ENCODE results near the gene FANCC. TPM values are rescaled to one million over a fixed set of nuclear protein-coding genes. Genes with fewer than 3 reads are reported as not detected.

The FANCC gene
- polyA plus RNA-seq, 1 of the 3 experiments (the other 2 are of a cell fraction), result 3.5 TPM

- TF ChIP-seq CTCF (IDR thresholded peaks at IDR 0.05) (0 out of 2 replicates have a peak, but pooled peaks have one; percentile 3), USF2 (IDR thresholded peaks at IDR 0.05; ENCODE audit: borderline replicate concordance, low read depth, low read length) (no peak)
- 83% methylated on average over 6 of the region's 6 CpGs for WGBS (ENCODE audit: low lambda C conversion rate)
- no peak overlapping the region for H3K9ac ChIP-seq
- H3K9me2 ChIP-seq, result no peaks in the 10 kb centered on the region
- no peaks in the 10 kb centered on the region for H3K9me3 ChIP-seq
- H4K20me1 ChIP-seq (ENCODE audit: insufficient read depth), result no peaks in the 10 kb centered on the region
- peaks cover 0 to 7% of the 10 kb centered on the region in 2 experiments for H3K36me3 ChIP-seq (replicated peaks in 1 of 2; ENCODE audit: control insufficient read depth in 1 of 2, insufficient read depth in 2 of 2, low read length in 1 of 2)
- no peaks in the 10 kb centered on the region for H3F3A ChIP-seq (replicated peaks; ENCODE audit: insufficient read depth)
- no peaks in the 10 kb centered on the region for H3K27me3 ChIP-seq (ENCODE audit: insufficient read depth)
- no peaks in the 10 kb centered on the region for H3K79me2 ChIP-seq (ENCODE audit: insufficient read depth)
- H3K4me1 ChIP-seq (ENCODE audit: control insufficient read depth in 1 of 2, insufficient read depth in 2 of 2, low read depth in 1 of 2, low read length in 1 of 2), result peaks cover 21 to 93% of the 10 kb centered on the region in 2 experiments; a peak in 3 of 4 replicates
- H2AFZ ChIP-seq (ENCODE audit: low read depth), result no peak overlapping the region
- H3K4me3 ChIP-seq (ENCODE audit: low read depth in 2 of 2, low read length in 1 of 2), result no peak overlapping the region
- ChIA-PET POLR2A (no interaction called here), CTCF (interaction anchor here (0.8 to 4.4 kb wide), 11 partner anchors 11 to 176 kb away, joined by 3 to 17 read pairs (median 4); no protein-coding TSS in a partner anchor)
- no peak for DNase-seq
- no peak overlapping the region for H3K4me2 ChIP-seq
- peak overlapping the region in 1 of 2 experiments; percentile 53; a peak in 1 of 4 replicates for H3K27ac ChIP-seq (ENCODE audit: low read depth in 2 of 2, low read length in 1 of 2)
These were observed 220.7 kb downstream of the FANCC start for GRCh38 chr9:95096807-95097206.

- no peaks in the 10 kb centered on the region for H3K27me3 ChIP-seq (ENCODE audit: insufficient read depth)
- H4K20me1 ChIP-seq (ENCODE audit: insufficient read depth), result no peaks in the 10 kb centered on the region
- H3K4me3 ChIP-seq (ENCODE audit: low read depth in 2 of 2, low read length in 1 of 2), result no peak overlapping the region
- H3K36me3 ChIP-seq (replicated peaks in 1 of 2; ENCODE audit: control insufficient read depth in 1 of 2, insufficient read depth in 2 of 2, low read length in 1 of 2), result peaks cover 0 to 7% of the 10 kb centered on the region in 2 experiments
- WGBS (ENCODE audit: low lambda C conversion rate), result 96% methylated on average over 6 of the region's 12 CpGs
- no peaks in the 10 kb centered on the region for H3K79me2 ChIP-seq (ENCODE audit: insufficient read depth)
- POLR2A ChIA-PET, result no interaction called here
- H3F3A ChIP-seq (replicated peaks; ENCODE audit: insufficient read depth), result no peaks in the 10 kb centered on the region
- no peaks in the 10 kb centered on the region for H3K9me3 ChIP-seq
- peak overlapping the region in 1 of 2 experiments; percentile 71; a peak in 2 of 4 replicates for H3K27ac ChIP-seq (ENCODE audit: low read depth in 2 of 2, low read length in 1 of 2)
- no peak for TF ChIP-seq MXI1 (IDR thresholded peaks at IDR 0.05; ENCODE audit: low read depth, low read length)
- no peak for TF ChIP-seq NFIC (IDR thresholded peaks at IDR 0.05; ENCODE audit: borderline replicate concordance)
- TF ChIP-seq EZH2phosphoT487 (IDR thresholded peaks at IDR 0.05; ENCODE audit: borderline replicate concordance, low read depth), result no peak
- no peak for TF ChIP-seq CTCF (IDR thresholded peaks at IDR 0.05)
- TF ChIP-seq IRF3 (IDR thresholded peaks at IDR 0.05; ENCODE audit: low read depth, low read length), result no peak
- no peak for TF ChIP-seq RCOR1 (IDR thresholded peaks at IDR 0.05; ENCODE audit: low read length)
- TF ChIP-seq RFX5 (IDR thresholded peaks at IDR 0.05; ENCODE audit: low read length), result no peak
- no peak for TF ChIP-seq FOXJ3 (CRISPR knock-in tag; IDR thresholded peaks at IDR 0.05)
- no peak for TF ChIP-seq YY1 (IDR thresholded peaks at IDR 0.05; ENCODE audit: low read depth)
- TF ChIP-seq MEF2A (IDR thresholded peaks at IDR 0.05; ENCODE audit: borderline replicate concordance, low read depth), result no peak
- CTCF ChIA-PET, result interaction anchor here (0.8 to 4.4 kb wide), 14 partner anchors 10 to 314 kb away, joined by 3 to 17 read pairs (median 4); no protein-coding TSS in a partner anchor
- H3K4me2 ChIP-seq, result no peak overlapping the region
- no peak overlapping the region for H3K9ac ChIP-seq
- H3K9me2 ChIP-seq, result no peaks in the 10 kb centered on the region
- DNase-seq, result peak; percentile 69
- peaks cover 23 to 93% of the 10 kb centered on the region in 2 experiments; a peak in 3 of 4 replicates for H3K4me1 ChIP-seq (ENCODE audit: control insufficient read depth in 1 of 2, insufficient read depth in 2 of 2, low read depth in 1 of 2, low read length in 1 of 2)
- no peak overlapping the region for H2AFZ ChIP-seq (ENCODE audit: low read depth)
These were observed 221.1 kb downstream of the FANCC start for GRCh38 chr9:95096381-95096780.
